ENCODE results near the gene KIF5A. TPM values are rescaled to one million over a fixed set of nuclear protein-coding genes. Genes with fewer than 3 reads are reported as not detected.

KIF5A gene
- total and polyA plus RNA-seq, 2 of the 4 experiments (the other 2 are of a cell fraction): 0.15 to 0.18 TPM

DNA sequence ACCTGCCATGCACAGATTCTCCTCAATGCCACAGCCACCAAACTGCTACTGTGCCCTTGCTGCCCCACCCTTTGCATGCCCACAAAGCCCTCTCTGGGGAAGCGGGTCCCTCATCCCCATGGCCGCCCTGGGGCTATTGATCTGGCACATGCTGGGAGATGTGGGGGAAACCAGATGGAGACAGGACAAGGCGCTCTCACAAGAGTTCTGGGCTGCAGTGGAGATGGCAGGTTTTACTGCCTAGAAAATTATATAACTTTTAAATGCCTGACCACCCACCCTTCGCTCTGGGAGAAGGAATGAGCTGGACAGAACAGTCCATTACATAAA, 30.6 kb downstream of the KIF5A start:
- no peaks in the 10 kb centered on the region for H3K9me3 ChIP-seq (ENCODE audit: control insufficient read depth, insufficient read depth, low read length)
- no peak for TF ChIP-seq FOS (IDR thresholded peaks at IDR 0.05; ENCODE audit: low read depth, low read length)
- no peak for TF ChIP-seq CEBPB (IDR thresholded peaks at IDR 0.05; ENCODE audit: low read depth, low read length)
- TF ChIP-seq BHLHE40 (IDR thresholded peaks at IDR 0.05; ENCODE audit: low read depth, low read length): no peak
- no peak for TF ChIP-seq POLR2A (IDR thresholded peaks at IDR 0.05; ENCODE audit: low read depth, low read length)
- TF ChIP-seq CHD1 (IDR thresholded peaks at IDR 0.05; ENCODE audit: low read depth, low read length): no peak
- TF ChIP-seq SMC3 (IDR thresholded peaks at IDR 0.05; ENCODE audit: low read depth, low read length): no peak
- TF ChIP-seq, protein P1, sequence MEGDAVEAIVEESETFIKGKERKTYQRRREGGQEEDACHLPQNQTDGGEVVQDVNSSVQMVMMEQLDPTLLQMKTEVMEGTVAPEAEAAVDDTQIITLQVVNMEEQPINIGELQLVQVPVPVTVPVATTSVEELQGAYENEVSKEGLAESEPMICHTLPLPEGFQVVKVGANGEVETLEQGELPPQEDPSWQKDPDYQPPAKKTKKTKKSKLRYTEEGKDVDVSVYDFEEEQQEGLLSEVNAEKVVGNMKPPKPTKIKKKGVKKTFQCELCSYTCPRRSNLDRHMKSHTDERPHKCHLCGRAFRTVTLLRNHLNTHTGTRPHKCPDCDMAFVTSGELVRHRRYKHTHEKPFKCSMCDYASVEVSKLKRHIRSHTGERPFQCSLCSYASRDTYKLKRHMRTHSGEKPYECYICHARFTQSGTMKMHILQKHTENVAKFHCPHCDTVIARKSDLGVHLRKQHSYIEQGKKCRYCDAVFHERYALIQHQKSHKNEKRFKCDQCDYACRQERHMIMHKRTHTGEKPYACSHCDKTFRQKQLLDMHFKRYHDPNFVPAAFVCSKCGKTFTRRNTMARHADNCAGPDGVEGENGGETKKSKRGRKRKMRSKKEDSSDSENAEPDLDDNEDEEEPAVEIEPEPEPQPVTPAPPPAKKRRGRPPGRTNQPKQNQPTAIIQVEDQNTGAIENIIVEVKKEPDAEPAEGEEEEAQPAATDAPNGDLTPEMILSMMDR (conservative IDR thresholded peaks at IDR 0.05; ENCODE audit: low read depth, low read length): no peak
- TF ChIP-seq, protein P2, sequence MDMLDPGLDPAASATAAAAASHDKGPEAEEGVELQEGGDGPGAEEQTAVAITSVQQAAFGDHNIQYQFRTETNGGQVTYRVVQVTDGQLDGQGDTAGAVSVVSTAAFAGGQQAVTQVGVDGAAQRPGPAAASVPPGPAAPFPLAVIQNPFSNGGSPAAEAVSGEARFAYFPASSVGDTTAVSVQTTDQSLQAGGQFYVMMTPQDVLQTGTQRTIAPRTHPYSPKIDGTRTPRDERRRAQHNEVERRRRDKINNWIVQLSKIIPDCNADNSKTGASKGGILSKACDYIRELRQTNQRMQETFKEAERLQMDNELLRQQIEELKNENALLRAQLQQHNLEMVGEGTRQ (IDR thresholded peaks at IDR 0.05; ENCODE audit: low read depth, low read length): no peak
- TF ChIP-seq, protein P3, sequence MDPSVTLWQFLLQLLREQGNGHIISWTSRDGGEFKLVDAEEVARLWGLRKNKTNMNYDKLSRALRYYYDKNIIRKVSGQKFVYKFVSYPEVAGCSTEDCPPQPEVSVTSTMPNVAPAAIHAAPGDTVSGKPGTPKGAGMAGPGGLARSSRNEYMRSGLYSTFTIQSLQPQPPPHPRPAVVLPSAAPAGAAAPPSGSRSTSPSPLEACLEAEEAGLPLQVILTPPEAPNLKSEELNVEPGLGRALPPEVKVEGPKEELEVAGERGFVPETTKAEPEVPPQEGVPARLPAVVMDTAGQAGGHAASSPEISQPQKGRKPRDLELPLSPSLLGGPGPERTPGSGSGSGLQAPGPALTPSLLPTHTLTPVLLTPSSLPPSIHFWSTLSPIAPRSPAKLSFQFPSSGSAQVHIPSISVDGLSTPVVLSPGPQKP (IDR thresholded peaks at IDR 0.05; ENCODE audit: borderline replicate concordance, low read depth, low read length): no peak
- no peak for TF ChIP-seq MAZ (IDR thresholded peaks at IDR 0.05; ENCODE audit: borderline replicate concordance, low read depth, low read length)
- no peak for TF ChIP-seq MXI1 (IDR thresholded peaks at IDR 0.05; ENCODE audit: borderline replicate concordance, low read depth, low read length)
- no peak for TF ChIP-seq MAFK (IDR thresholded peaks at IDR 0.05; ENCODE audit: low read depth, low read length)
- TF ChIP-seq RCOR1 (IDR thresholded peaks at IDR 0.05; ENCODE audit: insufficient replicate concordance, low read length): no peak
- TF ChIP-seq NFE2L2 (IDR thresholded peaks at IDR 0.05; ENCODE audit: low read depth, low read length): no peak
- TF ChIP-seq RAD21 (IDR thresholded peaks at IDR 0.05; ENCODE audit: low read length): no peak
- TF ChIP-seq RFX5 (IDR thresholded peaks at IDR 0.05; ENCODE audit: low read depth, low read length): no peak
- CTCF ChIA-PET: no interaction called here
- dilution Hi-C loops (cut with HindIII; ENCODE audit: low sequenced_read_pairs, unreplicated experiment) (no loop called here), intact Hi-C loops (cut with micrococcal nuclease) (loop anchor here (5.0 kb wide), 1 partner anchor 157 kb away; the partner anchor contains the start of gene AGAP2), in situ Hi-C loops (cut with MboI; ENCODE audit: low sequenced_read_pairs) (loop anchor here (5.0 to 10.0 kb wide), 2 partner anchors 42 to 154 kb away; partner anchors contain the start of gene AGAP2)
- no peaks in the 10 kb centered on the region for H3K36me3 ChIP-seq (ENCODE audit: control insufficient read depth, insufficient read depth, low read length)
- H3K14ac ChIP-seq (replicated peaks; ENCODE audit: low read depth, low read length): no peak overlapping the region
- no peak overlapping the region for H2BK20ac ChIP-seq (ENCODE audit: low read depth, low read length)
- no peak overlapping the region for H2AK9ac ChIP-seq (replicated peaks; ENCODE audit: low read depth, low read length, poor library complexity)
- peaks cover 30% of the 10 kb centered on the region for H3K27me3 ChIP-seq (ENCODE audit: control insufficient read depth, insufficient read depth, low read length)
- no peak overlapping the region for H3K4me3 ChIP-seq (ENCODE audit: insufficient read depth, low read depth, low read length)
- no peaks in the 10 kb centered on the region for H3K79me1 ChIP-seq (ENCODE audit: low read depth in 1 of 2, low read length in 2 of 2)
- H2BK15ac ChIP-seq (ENCODE audit: low read depth, low read length): no peak overlapping the region
- H3K56ac ChIP-seq (ENCODE audit: extremely low read depth, insufficient read depth, low read length): no peak overlapping the region
- H3K27ac ChIP-seq (ENCODE audit: insufficient read depth, low read length): no peak overlapping the region
- no TSS peak for BruUV-seq (replicated peaks)
- ATAC-seq (ENCODE audit: low read depth) (no peak), DNase-seq (no peak)
- H2BK5ac ChIP-seq (ENCODE audit: low read depth, low read length, poor library complexity, severe bottlenecking): no peak overlapping the region
- H2AK5ac ChIP-seq (ENCODE audit: low read depth, low read length): no peak overlapping the region
- no peaks in the 10 kb centered on the region for H4K20me1 ChIP-seq (ENCODE audit: insufficient read depth, low read length)
- no peak overlapping the region for H3K23ac ChIP-seq (ENCODE audit: low read depth, low read length)
- no peak overlapping the region for H4K8ac ChIP-seq (ENCODE audit: low read depth in 2 of 2, low read length in 2 of 2)
- no CpG with 5 or more reads among the region's 4 CpGs for WGBS, 2 experiments (ENCODE audit: extremely low coverage in 2 of 2, insufficient read length in 1 of 2)
- H3K4ac ChIP-seq (ENCODE audit: low read depth, low read length): no peak overlapping the region
- H3K18ac ChIP-seq (ENCODE audit: low read depth, low read length): no peak overlapping the region
- POLR2A ChIA-PET (ENCODE audit: unreplicated experiment): no interaction called here
- H3K9ac ChIP-seq (ENCODE audit: low read depth, low read length): no peak overlapping the region
- H2AFZ ChIP-seq (replicated peaks; ENCODE audit: low read length, poor library complexity): no peak overlapping the region
- H4K91ac ChIP-seq (ENCODE audit: insufficient read depth, low read depth, low read length): no peak overlapping the region
- no peaks in the 10 kb centered on the region for H3K9me1 ChIP-seq (ENCODE audit: insufficient read depth, low read length)
- H3K4me2 ChIP-seq (ENCODE audit: low read depth, low read length): no peak overlapping the region
- H4K5ac ChIP-seq (ENCODE audit: low read depth, low read length): no peak overlapping the region
- no peak overlapping the region for H2BK120ac ChIP-seq (ENCODE audit: low read depth, low read length)
- no peaks in the 10 kb centered on the region for H3K4me1 ChIP-seq (ENCODE audit: control insufficient read depth, insufficient read depth, low read length)
